IMR-90 (cell line): Measurements from ENCODE around the gene METTL22. TPM values are rescaled to one million over a fixed set of nuclear protein-coding genes. Genes with fewer than 3 reads are reported as not detected.

Experiments
- ATAC-seq: fragments of 200-7000 bp; cut with Tn5 transposase; 2 replicates; pipeline ENCODE4 v1.9.1; 2020; ENCODE audit warnings: low read depth, mild to moderate bottlenecking, moderate library complexity
- BruUV-seq: library from RNA; stranded (reverse); fragments of 400-500 nt; replicated peaks from 2 replicates; lab custom pipeline; 2021; lab: Mats Ljungman, UMichigan
- CTCF ChIA-PET: fragments of 300-600 bp; formaldehyde crosslinking; extraction: SDS; loops from one replicate; lab custom pipeline; 2021; ENCODE audit warnings: antibody characterized with exemption; lab: Yijun Ruan, JAX
- POLR2A ChIA-PET: fragments of 300-600 bp; sonication (Branson Sonifier 250); formaldehyde crosslinking; loops from one replicate; lab custom pipeline; 2022; ENCODE audit warnings: antibody characterized with exemption; ENCODE audit not compliant: unreplicated experiment; lab: Charles Lee
- DNase-seq: peaks from one replicate; pipeline ENCODE4 v3.0.0; 2013
- H2AFZ ChIP-seq: replicated peaks from 2 replicates; pipeline ENCODE3; 2013; ENCODE audit warnings: low read length, mild to moderate bottlenecking; ENCODE audit not compliant: poor library complexity
- H2AK5ac ChIP-seq: 2 replicates; pipeline ENCODE4 v1.6.1; 2013; ENCODE audit warnings: low read depth, low read length, inconsistent platforms
- H2AK9ac ChIP-seq: replicated peaks from 2 replicates; pipeline ENCODE3; 2013; ENCODE audit warnings: mild to moderate bottlenecking, low read depth, low read length, moderate library complexity; ENCODE audit not compliant: poor library complexity
- H2BK120ac ChIP-seq: 2 replicates; pipeline ENCODE4 v1.6.1; 2013; ENCODE audit warnings: low read depth, low read length, inconsistent platforms
- H2BK15ac ChIP-seq: 3 replicates; pipeline ENCODE4 v1.6.1; 2013; ENCODE audit warnings: low read depth, low read length, inconsistent platforms
- H2BK20ac ChIP-seq: 2 replicates; pipeline ENCODE4 v1.6.1; 2013; ENCODE audit warnings: low read depth, mild to moderate bottlenecking, inconsistent platforms, low read length, moderate library complexity
- H2BK5ac ChIP-seq: 2 replicates; pipeline ENCODE4 v1.6.1; 2013; ENCODE audit warnings: mild to moderate bottlenecking, low read depth, low read length, inconsistent platforms; ENCODE audit not compliant: poor library complexity, severe bottlenecking
- H3K14ac ChIP-seq: replicated peaks from 2 replicates; pipeline ENCODE4 v1.6.1; 2013; ENCODE audit warnings: low read depth, low read length, inconsistent platforms
- H3K18ac ChIP-seq: 2 replicates; pipeline ENCODE4 v1.6.1; 2013; ENCODE audit warnings: low read depth, low read length, control low read depth
- H3K23ac ChIP-seq: 2 replicates; pipeline ENCODE4 v1.6.1; 2013; ENCODE audit warnings: low read depth, low read length, inconsistent platforms
- H3K27ac ChIP-seq: 2 replicates; pipeline ENCODE4 v1.5.1; 2013; ENCODE audit warnings: mild to moderate bottlenecking, control low read depth, low read length; ENCODE audit not compliant: insufficient read depth
- H3K27me3 ChIP-seq: 2 replicates; pipeline ENCODE4 v1.6.1; 2013; ENCODE audit warnings: low read length; ENCODE audit not compliant: control insufficient read depth, insufficient read depth
- H3K36me3 ChIP-seq: 2 replicates; pipeline ENCODE4 v1.6.1; 2013; ENCODE audit warnings: low read length, mixed read lengths; ENCODE audit not compliant: control insufficient read depth, insufficient read depth
- H3K4ac ChIP-seq: 2 replicates; pipeline ENCODE4 v1.6.1; 2013; ENCODE audit warnings: low read depth, low read length, inconsistent platforms
- H3K4me1 ChIP-seq: 2 replicates; pipeline ENCODE4 v1.6.1; 2013; ENCODE audit warnings: low read length, mixed read lengths; ENCODE audit not compliant: control insufficient read depth, insufficient read depth
- H3K4me2 ChIP-seq: 2 replicates; pipeline ENCODE4 v1.6.1; 2013; ENCODE audit warnings: low read depth, mild to moderate bottlenecking, control low read depth, low read length, moderate library complexity
- H3K4me3 ChIP-seq: 2 replicates; pipeline ENCODE4 v1.5.1; 2013; ENCODE audit warnings: low read depth, mild to moderate bottlenecking, control low read depth, low read length, moderate library complexity; ENCODE audit not compliant: insufficient read depth
- H3K56ac ChIP-seq: 2 replicates; pipeline ENCODE4 v1.6.1; 2013; ENCODE audit warnings: low read length, inconsistent platforms; ENCODE audit not compliant: insufficient read depth; ENCODE audit errors: extremely low read depth
- H3K79me1 ChIP-seq, 2 experiments: 2 replicates each; pipeline ENCODE4 v1.6.1; 2013; ENCODE audit warnings: low read length in 2 of 2, inconsistent platforms in 1 of 2, low read depth in 1 of 2
- H3K9ac ChIP-seq: 2 replicates; pipeline ENCODE4 v1.6.1; 2013; ENCODE audit warnings: low read depth, low read length, control low read depth
- H3K9me1 ChIP-seq: 2 replicates; pipeline ENCODE4 v1.6.1; 2013; ENCODE audit warnings: low read length, inconsistent platforms; ENCODE audit not compliant: insufficient read depth
- H3K9me3 ChIP-seq: 2 replicates; pipeline ENCODE4 v1.6.1; 2013; ENCODE audit warnings: low read length; ENCODE audit not compliant: control insufficient read depth, insufficient read depth
- H4K20me1 ChIP-seq: 2 replicates; pipeline ENCODE4 v1.6.1; 2013; ENCODE audit warnings: low read length, inconsistent platforms; ENCODE audit not compliant: insufficient read depth
- H4K5ac ChIP-seq: 2 replicates; pipeline ENCODE4 v1.6.1; 2013; ENCODE audit warnings: mild to moderate bottlenecking, low read depth, low read length, control low read depth
- H4K8ac ChIP-seq, 2 experiments: 2 replicates each; pipeline ENCODE4 v1.6.1; 2013; ENCODE audit warnings: low read depth in 2 of 2, low read length in 2 of 2, control low read depth in 1 of 2, inconsistent platforms in 1 of 2
- H4K91ac ChIP-seq: 2 replicates; pipeline ENCODE4 v1.6.1; 2013; ENCODE audit warnings: low read depth, low read length, inconsistent platforms; ENCODE audit not compliant: insufficient read depth
- BHLHE40 ChIP-seq: fragments of 150-350 bp; IDR thresholded peaks from 2 replicates; pipeline ENCODE4 v1.6.1; 2016; ENCODE audit warnings: mild to moderate bottlenecking, low read depth, low read length
- CEBPB ChIP-seq: IDR thresholded peaks from 2 replicates; pipeline ENCODE4 v1.6.1; 2012; ENCODE audit warnings: low read depth, low read length, improper control_type of control experiment
- CHD1 ChIP-seq: IDR thresholded peaks from 2 replicates; pipeline ENCODE4 v1.6.1; 2012; ENCODE audit warnings: low read depth, low read length, improper control_type of control experiment
- CTCF ChIP-seq: conservative IDR thresholded peaks from 2 replicates; pipeline ENCODE4 v1.5.1; 2012; ENCODE audit warnings: mild to moderate bottlenecking, low read depth, low read length, improper control_type of control experiment
- ELK1 ChIP-seq: fragments of 150-350 bp; IDR thresholded peaks from 2 replicates; pipeline ENCODE4 v1.6.1; 2016; ENCODE audit warnings: low read depth, mild to moderate bottlenecking, low read length, moderate library complexity, borderline replicate concordance
- FOS ChIP-seq: fragments of 150-350 bp; IDR thresholded peaks from 2 replicates; pipeline ENCODE4 v1.6.1; 2016; ENCODE audit warnings: low read depth, low read length
- MAFK ChIP-seq: IDR thresholded peaks from 2 replicates; pipeline ENCODE4 v1.6.1; 2012; ENCODE audit warnings: low read depth, low read length, improper control_type of control experiment
- MAZ ChIP-seq: IDR thresholded peaks from 2 replicates; pipeline ENCODE4 v1.6.1; 2012; ENCODE audit warnings: low read depth, mild to moderate bottlenecking, low read length, improper control_type of control experiment, moderate library complexity, borderline replicate concordance
- MXI1 ChIP-seq: IDR thresholded peaks from 2 replicates; pipeline ENCODE4 v1.6.1; 2012; ENCODE audit warnings: low read depth, mild to moderate bottlenecking, low read length, moderate library complexity, borderline replicate concordance
- NFE2L2 ChIP-seq: fragments of 150-350 bp; IDR thresholded peaks from 2 replicates; pipeline ENCODE4 v1.6.1; 2016; ENCODE audit warnings: low read depth, mild to moderate bottlenecking, low read length
- POLR2A ChIP-seq: IDR thresholded peaks from 2 replicates; pipeline ENCODE4 v1.6.1; 2012; ENCODE audit warnings: mild to moderate bottlenecking, low read depth, low read length
- RAD21 ChIP-seq: IDR thresholded peaks from 2 replicates; pipeline ENCODE4 v1.6.1; 2012; ENCODE audit warnings: low read length, improper control_type of control experiment
- RCOR1 ChIP-seq: IDR thresholded peaks from 2 replicates; pipeline ENCODE4 v1.6.1; 2012; ENCODE audit warnings: mild to moderate bottlenecking, low read length, improper control_type of control experiment; ENCODE audit not compliant: insufficient replicate concordance
- RFX5 ChIP-seq: IDR thresholded peaks from 2 replicates; pipeline ENCODE4 v1.8.0; 2012; ENCODE audit warnings: low read depth, mild to moderate bottlenecking, low read length, moderate library complexity
- SMC3 ChIP-seq: fragments of 150-350 bp; IDR thresholded peaks from 2 replicates; pipeline ENCODE4 v1.6.1; 2016; ENCODE audit warnings: low read depth, mild to moderate bottlenecking, antibody characterized with exemption, low read length, moderate library complexity
- USF2 ChIP-seq: fragments of 150-350 bp; IDR thresholded peaks from 2 replicates; pipeline ENCODE4 v1.6.1; 2017; ENCODE audit warnings: mild to moderate bottlenecking, antibody characterized with exemption, low read length, low read depth
- WGBS, 2 experiments: methylation state at CpG; one replicate each; pipeline versions ENCODE4 v1.1.5 to v1.1.7; 2013; ENCODE audit warnings: missing lambda C conversion rate in 2 of 2; ENCODE audit not compliant: insufficient read length in 1 of 2; ENCODE audit errors: extremely low coverage in 2 of 2; 5-methylcytosine and 5-hydroxymethylcytosine counted together
- dilution Hi-C: fragments of 300-500 bp; cut with HindIII; formaldehyde crosslinking; loops from one replicate; pipeline ENCODE4 v1.14.3; 2018; ENCODE audit warnings: low sequenced_read_pairs; ENCODE audit not compliant: unreplicated experiment
- in situ Hi-C: fragments of 300-500 bp; cut with MboI; formaldehyde crosslinking; loops from 3 replicates; pipeline ENCODE4 v1.14.3; 2019; ENCODE audit warnings: low sequenced_read_pairs, inconsistent platforms, mixed read lengths
- intact Hi-C: fragments of 100-400 bp; cut with micrococcal nuclease; formaldehyde crosslinking; loops from 2 replicates; pipeline ENCODE4 v1.10.0; 2022
- polyA plus RNA-seq, 3 experiments: library from polyadenylated mRNA; depleted of rRNA; stranded (reverse); fragments of >200 nt; gene quantifications; 2 replicates each; pipeline ENCODE4 v1.2.3, GENCODE V29; 2012; ENCODE audit warnings: low replicate concordance in 1 of 3
- total RNA-seq: library from RNA; depleted of rRNA; stranded (reverse); fragments of >200 nt; gene quantifications from 2 replicates; pipeline ENCODE4 v1.2.3, GENCODE V29; 2012

The METTL22 gene
- total and polyA plus RNA-seq, 2 of the 4 experiments (the other 2 are of a cell fraction): 27.2 to 51.2 TPM

- DNase-seq (no peak), ATAC-seq (no peak)
- Histone ChIP-seq H2BK20ac (no peak overlapping the region), H3K9ac (no peak overlapping the region), H2BK15ac (no peak overlapping the region), H3K9me1 (no peaks in the 10 kb centered on the region), H3K27me3 (peaks cover 2% of the 10 kb centered on the region), H4K5ac (no peak overlapping the region), H4K8ac (no peak overlapping the region), H4K20me1 (no peaks in the 10 kb centered on the region), H3K79me1 (no peaks in the 10 kb centered on the region), H3K4me2 (no peak overlapping the region), H3K23ac (no peak overlapping the region), H4K91ac (no peak overlapping the region), H3K27ac (no peak overlapping the region), H3K56ac (no peak overlapping the region), H3K9me3 (no peaks in the 10 kb centered on the region), H3K18ac (no peak overlapping the region), H3K4ac (no peak overlapping the region), H2AK9ac (no peak overlapping the region), H3K4me3 (no peak overlapping the region), H2BK5ac (no peak overlapping the region), H3K36me3 (no peaks in the 10 kb centered on the region), H2BK120ac (no peak overlapping the region), H2AK5ac (no peak overlapping the region), H2AFZ (no peak overlapping the region), H3K14ac (no peak overlapping the region), H3K4me1 (no peaks in the 10 kb centered on the region)
- intact Hi-C loops (loop anchor here (1.0 kb wide), 2 partner anchors 131 to 219 kb away; no protein-coding TSS in a partner anchor), dilution Hi-C loops (no loop called here), in situ Hi-C loops (loop anchor here (25.0 kb wide), 2 partner anchors 351 to 476 kb away; no protein-coding TSS in a partner anchor)
- no peak for TF ChIP-seq ELK1
- no peak for TF ChIP-seq POLR2A
- TF ChIP-seq RAD21: no peak
- TF ChIP-seq RCOR1: no peak
- no peak for TF ChIP-seq MAFK
- no peak for TF ChIP-seq CTCF
- TF ChIP-seq RFX5: no peak
- no peak for TF ChIP-seq SMC3
- no peak for TF ChIP-seq MXI1
- TF ChIP-seq MAZ: no peak
- TF ChIP-seq BHLHE40: no peak
- TF ChIP-seq CHD1: no peak
- no peak for TF ChIP-seq NFE2L2
- TF ChIP-seq FOS: no peak
- TF ChIP-seq USF2: no peak
- TF ChIP-seq CEBPB: no peak
- BruUV-seq: no TSS peak
- ChIA-PET POLR2A (no interaction called here), CTCF (interaction anchor here (1.4 kb wide), 1 partner anchor 218 kb away, joined by 3 read pairs; no protein-coding TSS in a partner anchor)
- WGBS, 2 experiments: 70% methylated on average over 4 of the region's 5 CpGs; no CpG with 5 or more reads in 1 of the 2 experiments
These were observed 40.2 kb downstream of the METTL22 start for GRCh38 chr16:8661703-8662102.
